T-helper 17 cell (primary cell): ENCODE measurements around the gene MPP2. TPM values are rescaled to one million over a fixed set of nuclear protein-coding genes. Genes with fewer than 3 reads are reported as not detected.
"Not testable (repeated sequence)": the region's sequence is repeated elsewhere in the genome, so short reads cannot be mapped to it uniquely, and the experiment has no call there.

ENCODE experiments used
- ATAC-seq: fragments of 150-1000 bp; cut with Tn5 transposase; 2 replicates; pipeline ENCODE4 v1.10.0; 2021; ENCODE audit warnings: mild to moderate bottlenecking, moderate library complexity
- DNase-seq, 3 donors: peaks; one replicate each; pipeline versions ENCODE4 v3.0.0 to v3.0.0-alpha.2; 2020 to 2021
- H3K9me3 ChIP-seq: one replicate; pipeline ENCODE4 v1.7.0; 2013; ENCODE audit warnings: low read length, mild to moderate bottlenecking; ENCODE audit not compliant: control insufficient read depth, poor library complexity, severe bottlenecking
- H3K27ac Mint-ChIP-seq: one replicate; pipeline ENCODE4 v1.8.0; 2022; ENCODE audit warnings: mild to moderate bottlenecking, moderate library complexity, mixed read lengths
- H3K27me3 Mint-ChIP-seq: one replicate; pipeline ENCODE4 v1.8.0; 2022; ENCODE audit warnings: mixed read lengths
- H3K36me3 Mint-ChIP-seq: one replicate; pipeline ENCODE4 v1.8.0; 2022; ENCODE audit warnings: low read depth, mixed read lengths
- H3K4me1 Mint-ChIP-seq: one replicate; pipeline ENCODE4 v1.8.0; 2022; ENCODE audit warnings: mild to moderate bottlenecking, mixed read lengths
- H3K4me3 Mint-ChIP-seq: one replicate; pipeline ENCODE4 v1.8.0; 2022; ENCODE audit warnings: mild to moderate bottlenecking, moderate library complexity, mixed read lengths
- total RNA-seq, 4 donors: library from RNA in 2 of 4; stranded (reverse) in 2 of 4; gene quantifications; one replicate each; pipeline ENCODE4 v1.2.3 and lab custom pipeline; 2022 to 2026

Gene MPP2
- total RNA-seq, 2 donors from 2014 or later = 1.5 to 2.2 TPM

GRCh38 chr17:43871946-43872690 lies 35.2 kb downstream of the MPP2 start:
- ATAC-seq (no peak), DNase-seq (no peak)
- Mint-ChIP-seq H3K27me3 (peaks cover 59% of the 10 kb centered on the region), H3K36me3 (peaks cover 2% of the 10 kb centered on the region), H3K4me3 (no peak overlapping the region), H3K27ac (no peak overlapping the region), H3K4me1 (no peaks in the 10 kb centered on the region)
- no peaks in the 10 kb centered on the region for H3K9me3 ChIP-seq

- not testable (repeated sequence) for H3K9me3 ChIP-seq, DNase-seq, H3K4me3 Mint-ChIP-seq, H3K27ac Mint-ChIP-seq, H3K4me1 Mint-ChIP-seq, H3K36me3 Mint-ChIP-seq, ATAC-seq
- peaks cover 58% of the 10 kb centered on the region for H3K27me3 Mint-ChIP-seq
Observed at GRCh38 chr17:43869031-43869430, 38.3 kb downstream of the MPP2 start.

GRCh38 chr17:43868226-43868994 lies 38.9 kb downstream of the MPP2 start:
- no peak overlapping the region for H3K4me3 Mint-ChIP-seq
- H3K4me1 Mint-ChIP-seq = no peaks in the 10 kb centered on the region
- ATAC-seq = no peak
- peaks cover 2% of the 10 kb centered on the region for H3K36me3 Mint-ChIP-seq
- H3K9me3 ChIP-seq = no peaks in the 10 kb centered on the region
- DNase-seq = no peak
- peaks cover 56% of the 10 kb centered on the region for H3K27me3 Mint-ChIP-seq
- no peak overlapping the region for H3K27ac Mint-ChIP-seq

GRCh38 chr17:43864161-43864984 lies 43.0 kb downstream of the MPP2 start:
- Mint-ChIP-seq H3K4me1 (no peaks in the 10 kb centered on the region), H3K4me3 (no peak overlapping the region), H3K27me3 (peaks cover 34% of the 10 kb centered on the region), H3K36me3 (no peaks in the 10 kb centered on the region), H3K27ac (no peak overlapping the region)
- no peak for ATAC-seq
- no peak for DNase-seq
- H3K9me3 ChIP-seq = no peaks in the 10 kb centered on the region

- DNase-seq (no peak), ATAC-seq (no peak)
- H3K27me3 Mint-ChIP-seq = peaks cover 45% of the 10 kb centered on the region
- H3K27ac Mint-ChIP-seq = no peak overlapping the region
- no peaks in the 10 kb centered on the region for H3K4me1 Mint-ChIP-seq
- no peaks in the 10 kb centered on the region for H3K36me3 Mint-ChIP-seq
- no peak overlapping the region for H3K4me3 Mint-ChIP-seq
- H3K9me3 ChIP-seq = no peaks in the 10 kb centered on the region
Observed at GRCh38 chr17:43861960-43862359, 45.4 kb downstream of the MPP2 start.

GRCh38 chr17:43860927-43861622 lies 46.3 kb downstream of the MPP2 start:
- no peaks in the 10 kb centered on the region for H3K9me3 ChIP-seq
- Mint-ChIP-seq H3K27me3 (peaks cover 48% of the 10 kb centered on the region), H3K36me3 (no peaks in the 10 kb centered on the region), H3K4me1 (no peaks in the 10 kb centered on the region), H3K4me3 (no peak overlapping the region), H3K27ac (no peak overlapping the region)
- ATAC-seq = no peak
- DNase-seq = no peak

GRCh38 chr17:43860077-43860725 lies 47.1 kb downstream of the MPP2 start:
- Mint-ChIP-seq H3K36me3 (no peaks in the 10 kb centered on the region), H3K4me3 (no peak overlapping the region)

GRCh38 chr17:43857957-43858600 lies 49.3 kb downstream of the MPP2 start:
- Mint-ChIP-seq H3K4me3 (no peak overlapping the region), H3K36me3 (no peaks in the 10 kb centered on the region), H3K27ac (no peak overlapping the region), H3K4me1 (no peaks in the 10 kb centered on the region), H3K27me3 (peaks cover 52% of the 10 kb centered on the region)
- DNase-seq (no peak), ATAC-seq (no peak)
- H3K9me3 ChIP-seq = no peaks in the 10 kb centered on the region

More at GRCh38 chr17:43860077-43860725, 47.1 kb downstream of the MPP2 start:
- DNase-seq (no peak), ATAC-seq (no peak)
- H3K4me1 Mint-ChIP-seq = no peaks in the 10 kb centered on the region
- H3K9me3 ChIP-seq = no peaks in the 10 kb centered on the region
- peaks cover 51% of the 10 kb centered on the region for H3K27me3 Mint-ChIP-seq
- H3K27ac Mint-ChIP-seq = no peak overlapping the region

GRCh38 chr17:43857141-43857540 lies 50.2 kb downstream of the MPP2 start:
- H3K9me3 ChIP-seq = no peaks in the 10 kb centered on the region
- Mint-ChIP-seq H3K36me3 (no peaks in the 10 kb centered on the region), H3K27me3 (peaks cover 52% of the 10 kb centered on the region), H3K4me1 (no peaks in the 10 kb centered on the region), H3K27ac (no peak overlapping the region), H3K4me3 (no peak overlapping the region)
- ATAC-seq = no peak
- DNase-seq = no peak

- H3K9me3 ChIP-seq = no peaks in the 10 kb centered on the region
- no peak overlapping the region for H3K27ac Mint-ChIP-seq
- peaks cover 3% of the 10 kb centered on the region for H3K36me3 Mint-ChIP-seq
- peaks cover 60% of the 10 kb centered on the region for H3K27me3 Mint-ChIP-seq
- H3K4me1 Mint-ChIP-seq = peaks cover 3% of the 10 kb centered on the region
- no peak for DNase-seq
- ATAC-seq = no peak
- H3K4me3 Mint-ChIP-seq = no peak overlapping the region
Observed at GRCh38 chr17:43856141-43856540, 51.2 kb downstream of the MPP2 start.

GRCh38 chr17:43855061-43855460 lies 52.3 kb downstream of the MPP2 start:
- no peak for ATAC-seq
- Mint-ChIP-seq H3K27me3 (peaks cover 63% of the 10 kb centered on the region), H3K4me3 (no peak overlapping the region), H3K36me3 (peaks cover 3% of the 10 kb centered on the region), H3K27ac (no peak overlapping the region), H3K4me1 (peaks cover 3% of the 10 kb centered on the region)
- DNase-seq = no peak
- H3K9me3 ChIP-seq = no peaks in the 10 kb centered on the region

- no peaks in the 10 kb centered on the region for H3K9me3 ChIP-seq
- Mint-ChIP-seq H3K27ac (no peak overlapping the region), H3K4me3 (no peak overlapping the region), H3K27me3 (peaks cover 67% of the 10 kb centered on the region), H3K36me3 (peaks cover 3% of the 10 kb centered on the region), H3K4me1 (peaks cover 3% of the 10 kb centered on the region)
- DNase-seq (no peak), ATAC-seq (no peak)
Observed at GRCh38 chr17:43854498-43854897, 52.8 kb downstream of the MPP2 start.
